Measurements from ENCODE around the gene NACC2. TPM values are rescaled to one million over a fixed set of nuclear protein-coding genes. Genes with fewer than 3 reads are reported as not detected.

Gene NACC2
- total and polyA plus RNA-seq, 9 of the 15 experiments (the other 6 are each of a cell fraction or from before 2014, with no cell fraction given): 0.70 to 25.1 (median 5.6) TPM

- TF ChIP-seq PRDM10 (IDR thresholded peaks at IDR 0.05; ENCODE audit: partially characterized antibody) (no peak), HNRNPLL (IDR thresholded peaks at IDR 0.05; ENCODE audit: low read depth, low read length, poor library complexity, severe bottlenecking) (no peak), GTF2A2 (tag; IDR thresholded peaks at IDR 0.05) (no peak), MXI1 (IDR thresholded peaks at IDR 0.05; ENCODE audit: low read depth, low read length) (no peak), MTA2 (IDR thresholded peaks at IDR 0.05; ENCODE audit: low read depth) (no peak), NR2C1 (IDR thresholded peaks at IDR 0.05) (no peak), NR2C1 (tag; IDR thresholded peaks at IDR 0.05) (no peak), HMGN3 (IDR thresholded peaks at IDR 0.05; ENCODE audit: borderline replicate concordance, extremely low read depth, insufficient read length, low read depth, low read length) (no peak), CTCFL (IDR thresholded peaks at IDR 0.05; ENCODE audit: borderline replicate concordance, insufficient read depth, low read depth, low read length, poor library complexity, severe bottlenecking) (no peak), CTBP1 (IDR thresholded peaks at IDR 0.05; ENCODE audit: borderline replicate concordance) (no peak), THRA (IDR thresholded peaks at IDR 0.05) (no peak), GABPB1 (CRISPR knock-in tag; IDR thresholded peaks at IDR 0.05) (peak; percentile 10), PPARD (CRISPR knock-in tag; IDR thresholded peaks at IDR 0.05) (no peak), MEIS2 (IDR thresholded peaks at IDR 0.05; ENCODE audit: partially characterized antibody) (no peak), SUPT5H (IDR thresholded peaks at IDR 0.05) (peak; percentile 58), ARID3B (CRISPR knock-in tag; IDR thresholded peaks at IDR 0.05; ENCODE audit: borderline replicate concordance) (no peak), PTTG1 (tag; IDR thresholded peaks at IDR 0.05; ENCODE audit: low read depth) (no peak), PKNOX1 (IDR thresholded peaks at IDR 0.05) (no peak)
These were observed 134.4 kb downstream of the NACC2 start (continued) for GRCh38 chr9:135960411-135961276.

Data from K562 (cell line).